ENCODE data around the gene SPESP1.

- TF ChIP-seq CTCF (IDR thresholded peaks at IDR 0.05) (no peak), POLR2A (IDR thresholded peaks at IDR 0.05) (no peak), POLR2AphosphoS5 (IDR thresholded peaks at IDR 0.05) (no peak)
Observed at GRCh38 chr15:68896178-68896577, 34.1 kb upstream of the SPESP1 start.

Data from prostate gland (tissue), 2 donors.